ENCODE data around the gene AOPEP. TPM values are rescaled to one million over a fixed set of nuclear protein-coding genes. Genes with fewer than 3 reads are reported as not detected.

AOPEP gene
- total RNA-seq, 4 donors from 2014 or later: 252 to 375 (median 312) TPM

- H3K36me3 ChIP-seq: peaks cover 0 to 72% of the 10 kb centered on the region in 2 donors
- no peak overlapping the region for H3K4me3 ChIP-seq
- H3K27ac ChIP-seq: peak overlapping the region; percentile 41 to 89 (median 80)
- ATAC-seq: no peak
- H3K4me1 ChIP-seq: peaks cover 0 to 100% (median 27%) of the 10 kb centered on the region in 3 donors
- 35 to 71% methylated on average over 11 to 15 of the region's 18 CpGs for WGBS, 2 donors (ENCODE audit: low coverage in 1 of 2)
- TF ChIP-seq EP300 (IDR thresholded peaks at IDR 0.05): no peak
- TF ChIP-seq CTCF (IDR thresholded peaks at IDR 0.05): no peak
- TF ChIP-seq POLR2AphosphoS5 (IDR thresholded peaks at IDR 0.05): no peak
- no peak for TF ChIP-seq POLR2A (IDR thresholded peaks at IDR 0.05)
- H3K9me3 ChIP-seq: no peaks in the 10 kb centered on the region
- no peaks in the 10 kb centered on the region for H3K27me3 ChIP-seq
These were observed 356.0 kb downstream of the AOPEP start for GRCh38 chr9:95082401-95083084.

- Histone ChIP-seq H3K9me3 (no peaks in the 10 kb centered on the region), H3K27me3 (no peaks in the 10 kb centered on the region), H3K27ac (peak overlapping the region in 3 of 4 donors; percentile 73 to 89 (median 87)), H3K4me1 (peaks cover 0 to 100% (median 25%) of the 10 kb centered on the region in 3 donors), H3K36me3 (peaks cover 0 to 78% of the 10 kb centered on the region in 2 donors), H3K4me3 (no peak overlapping the region)
- TF ChIP-seq POLR2AphosphoS5 (IDR thresholded peaks at IDR 0.05) (peak; percentile 15), EP300 (IDR thresholded peaks at IDR 0.05) (no peak)
- no peak for ATAC-seq
- WGBS, 2 donors (ENCODE audit: low coverage in 1 of 2): 88 to 89% methylated on average over 5 to 14 of the region's 39 CpGs
These were observed 356.7 kb downstream of the AOPEP start for GRCh38 chr9:95083086-95083768.

- TF ChIP-seq EP300 (IDR thresholded peaks at IDR 0.05) (no peak), POLR2AphosphoS5 (IDR thresholded peaks at IDR 0.05) (peak; percentile 55)
- H3K27me3 ChIP-seq: no peaks in the 10 kb centered on the region
- H3K9me3 ChIP-seq: no peaks in the 10 kb centered on the region
- H3K27ac ChIP-seq: peak overlapping the region; percentile 73 to 89 (median 81)
- H3K4me1 ChIP-seq: peaks cover 0 to 100% (median 26%) of the 10 kb centered on the region in 3 donors
- peak; percentile 55 for ATAC-seq
- 52 to 72% methylated on average over 13 to 15 of the region's 19 CpGs for WGBS, 2 donors (ENCODE audit: low coverage in 1 of 2)
- peak overlapping the region in 1 of 2 donors; percentile 18 for H3K4me3 ChIP-seq
- H3K36me3 ChIP-seq: peaks cover 0 to 87% of the 10 kb centered on the region in 2 donors
These were observed 357.9 kb downstream of the AOPEP start for GRCh38 chr9:95084254-95084934.

GRCh38 chr9:95085036-95085770, 358.7 kb downstream of the AOPEP start:
- 78 to 86% methylated on average over 10 to 11 of the region's 29 CpGs for WGBS, 2 donors (ENCODE audit: low coverage in 1 of 2)
- ATAC-seq: no peak
- no peaks in the 10 kb centered on the region for H3K27me3 ChIP-seq
- peaks cover 0 to 88% of the 10 kb centered on the region in 2 donors for H3K36me3 ChIP-seq
- H3K4me1 ChIP-seq: peaks cover 0 to 100% (median 29%) of the 10 kb centered on the region in 3 donors
- H3K4me3 ChIP-seq: no peak overlapping the region
- TF ChIP-seq POLR2A (IDR thresholded peaks at IDR 0.05) (no peak), CTCF (IDR thresholded peaks at IDR 0.05) (no peak), POLR2AphosphoS5 (IDR thresholded peaks at IDR 0.05) (no peak), EP300 (IDR thresholded peaks at IDR 0.05) (no peak)
- H3K9me3 ChIP-seq: no peaks in the 10 kb centered on the region
- H3K27ac ChIP-seq: peak overlapping the region; percentile 73 to 89 (median 81)

GRCh38 chr9:95085861-95086563, 359.5 kb downstream of the AOPEP start:
- no peak for TF ChIP-seq POLR2A (IDR thresholded peaks at IDR 0.05)
- TF ChIP-seq POLR2AphosphoS5 (IDR thresholded peaks at IDR 0.05): no peak
- TF ChIP-seq CTCF (IDR thresholded peaks at IDR 0.05): no peak
- TF ChIP-seq EP300 (IDR thresholded peaks at IDR 0.05): no peak
- H3K4me3 ChIP-seq: no peak overlapping the region
- H3K27me3 ChIP-seq: no peaks in the 10 kb centered on the region
- no peak for ATAC-seq
- H3K36me3 ChIP-seq: peaks cover 0 to 80% of the 10 kb centered on the region in 2 donors
- WGBS, 2 donors (ENCODE audit: low coverage in 1 of 2): 79 to 80% methylated on average over 3 to 18 of the region's 40 CpGs
- no peaks in the 10 kb centered on the region for H3K9me3 ChIP-seq
- peak overlapping the region in 3 of 4 donors; percentile 73 to 89 (median 87) for H3K27ac ChIP-seq
- H3K4me1 ChIP-seq: peaks cover 0 to 100% (median 38%) of the 10 kb centered on the region in 3 donors

Data from gastroesophageal sphincter (tissue), 4 donors.